ENCODE measurements around the gene PRKCA.

The PRKCA gene

DNA sequence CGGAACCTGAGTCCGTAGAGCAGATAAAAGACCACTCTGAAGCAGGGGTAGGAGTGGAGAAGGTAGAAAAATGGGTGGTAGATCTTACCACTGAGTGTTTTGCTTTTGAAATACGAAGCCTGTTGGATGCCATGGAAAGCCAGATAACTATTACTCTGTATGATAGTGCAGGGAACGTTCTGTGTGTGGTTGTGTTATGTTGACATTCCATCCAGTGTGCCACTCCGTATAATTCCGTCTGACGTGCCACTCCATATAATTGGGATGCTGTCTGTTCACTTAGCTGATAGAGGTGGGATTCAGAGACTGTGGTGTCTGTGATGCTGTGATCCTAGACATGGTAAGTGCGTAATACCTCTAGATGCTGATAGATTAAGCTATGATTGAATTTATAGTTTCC is 269.3 kb downstream of the PRKCA start:
- H3K4me3 ChIP-seq (ENCODE audit: low read length) = no peak overlapping the region
- H3K4me1 ChIP-seq (ENCODE audit: control insufficient read depth, insufficient read depth, low read length) = no peaks in the 10 kb centered on the region; the same call in 1 of the 2 replicates
- no peaks in the 10 kb centered on the region for H3K27me3 ChIP-seq (ENCODE audit: control insufficient read depth, insufficient read depth, low read length)
- no CpG with 5 or more reads among the region's 8 CpGs for WGBS (ENCODE audit: insufficient coverage, insufficient read length)
- no peaks in the 10 kb centered on the region for H3K36me3 ChIP-seq (ENCODE audit: control insufficient read depth, insufficient read depth, low read length)
- no peak for DNase-seq (ENCODE audit: low read depth, low spot score)
- H3K27ac ChIP-seq (ENCODE audit: low read length) = no peak overlapping the region
- H3K9me3 ChIP-seq (ENCODE audit: control insufficient read depth, insufficient read depth, low read length) = no peaks in the 10 kb centered on the region

DNA sequence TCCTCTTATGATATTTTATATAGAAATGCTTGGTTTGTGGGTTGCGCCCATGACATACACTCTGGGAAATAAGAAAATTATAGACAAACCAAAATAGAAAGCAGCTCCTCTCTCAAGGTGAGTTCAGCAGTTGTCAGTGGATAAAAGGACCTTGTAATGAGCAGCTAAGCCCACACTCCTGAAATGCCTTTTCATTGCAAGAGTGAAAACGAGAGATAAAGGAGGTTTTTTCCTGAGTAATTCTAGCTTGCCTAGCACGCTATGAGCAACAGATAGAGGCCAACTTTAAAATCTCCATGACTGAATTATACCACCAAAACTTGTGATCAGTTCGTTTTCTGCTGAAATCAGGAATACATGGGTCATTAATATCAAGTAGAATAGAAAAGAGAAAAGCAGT is 270.7 kb downstream of the PRKCA start:
- no peak for DNase-seq (ENCODE audit: low read depth, low spot score)
- H3K27ac ChIP-seq (ENCODE audit: low read length) = no peak overlapping the region
- H3K9me3 ChIP-seq (ENCODE audit: control insufficient read depth, insufficient read depth, low read length) = no peaks in the 10 kb centered on the region
- H3K4me3 ChIP-seq (ENCODE audit: low read length) = no peak overlapping the region
- no peaks in the 10 kb centered on the region for H3K27me3 ChIP-seq (ENCODE audit: control insufficient read depth, insufficient read depth, low read length)
- no peaks in the 10 kb centered on the region for H3K36me3 ChIP-seq (ENCODE audit: control insufficient read depth, insufficient read depth, low read length)
- H3K4me1 ChIP-seq (ENCODE audit: control insufficient read depth, insufficient read depth, low read length) = peaks cover 2% of the 10 kb centered on the region; the same call in 1 of the 2 replicates
- WGBS (ENCODE audit: insufficient coverage, insufficient read length) = no CpG with 5 or more reads among the region's 4 CpGs

DNA sequence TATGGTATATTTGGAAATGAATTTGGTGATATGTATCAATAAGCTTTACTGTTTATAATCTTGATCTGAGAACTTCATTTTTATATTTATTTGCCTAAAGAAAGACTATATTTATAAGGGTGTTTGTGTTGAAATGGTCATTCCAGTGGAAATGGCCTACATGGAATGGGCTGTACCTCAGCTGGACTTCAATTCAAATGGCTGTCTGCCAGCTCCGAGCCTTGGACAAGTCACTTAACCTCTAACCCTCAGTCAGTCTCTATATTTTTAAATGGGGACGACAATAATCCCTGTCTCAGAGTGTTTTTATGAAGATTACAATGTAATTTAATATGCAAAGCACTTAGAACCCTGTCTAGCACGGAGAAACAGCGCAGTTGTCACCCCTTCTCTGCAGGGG is 271.7 kb downstream of the PRKCA start:
- Histone ChIP-seq H3K4me3 (ENCODE audit: low read length) (no peak overlapping the region), H3K9me3 (ENCODE audit: control insufficient read depth, insufficient read depth, low read length) (no peaks in the 10 kb centered on the region), H3K36me3 (ENCODE audit: control insufficient read depth, insufficient read depth, low read length) (no peaks in the 10 kb centered on the region), H3K4me1 (ENCODE audit: control insufficient read depth, insufficient read depth, low read length) (0 out of 2 replicates have a peak, but pooled peaks cover 2% of the 10 kb centered on the region), H3K27ac (ENCODE audit: low read length) (no peak overlapping the region), H3K27me3 (ENCODE audit: control insufficient read depth, insufficient read depth, low read length) (no peaks in the 10 kb centered on the region)
- WGBS (ENCODE audit: insufficient coverage, insufficient read length) = no CpG with 5 or more reads among the region's 4 CpGs
- no peak for DNase-seq (ENCODE audit: low read depth, low spot score)

DNA sequence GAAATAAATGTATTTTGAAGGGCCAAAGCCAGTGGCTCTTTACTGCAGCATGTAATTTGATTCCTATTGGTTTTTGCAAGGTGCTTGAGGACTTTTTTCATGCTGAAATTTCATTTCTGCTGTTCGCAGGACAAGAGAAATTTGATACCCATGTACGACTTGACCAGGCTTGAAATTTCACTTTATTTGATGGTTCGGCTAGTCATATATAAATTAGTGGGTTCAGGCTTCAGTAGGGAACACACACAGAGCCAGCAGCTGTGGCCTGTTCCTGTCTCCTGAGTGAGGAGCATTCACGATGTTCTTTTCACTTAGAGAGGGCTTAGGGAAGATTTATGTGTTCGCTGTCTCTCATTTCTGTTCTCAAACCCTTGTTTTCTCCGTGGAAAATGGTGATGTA is 274.1 kb downstream of the PRKCA start:
- Histone ChIP-seq H3K27ac (ENCODE audit: low read length) (no peak overlapping the region), H3K9me3 (ENCODE audit: control insufficient read depth, insufficient read depth, low read length) (no peaks in the 10 kb centered on the region), H3K4me1 (ENCODE audit: control insufficient read depth, insufficient read depth, low read length) (0 out of 2 replicates have a peak, but pooled peaks cover 2% of the 10 kb centered on the region), H3K4me3 (ENCODE audit: low read length) (no peak overlapping the region), H3K36me3 (ENCODE audit: control insufficient read depth, insufficient read depth, low read length) (no peaks in the 10 kb centered on the region), H3K27me3 (ENCODE audit: control insufficient read depth, insufficient read depth, low read length) (no peaks in the 10 kb centered on the region)
- no CpG with 5 or more reads among the region's 6 CpGs for WGBS (ENCODE audit: insufficient coverage, insufficient read length)
- DNase-seq (ENCODE audit: low read depth, low spot score) = no peak

DNA sequence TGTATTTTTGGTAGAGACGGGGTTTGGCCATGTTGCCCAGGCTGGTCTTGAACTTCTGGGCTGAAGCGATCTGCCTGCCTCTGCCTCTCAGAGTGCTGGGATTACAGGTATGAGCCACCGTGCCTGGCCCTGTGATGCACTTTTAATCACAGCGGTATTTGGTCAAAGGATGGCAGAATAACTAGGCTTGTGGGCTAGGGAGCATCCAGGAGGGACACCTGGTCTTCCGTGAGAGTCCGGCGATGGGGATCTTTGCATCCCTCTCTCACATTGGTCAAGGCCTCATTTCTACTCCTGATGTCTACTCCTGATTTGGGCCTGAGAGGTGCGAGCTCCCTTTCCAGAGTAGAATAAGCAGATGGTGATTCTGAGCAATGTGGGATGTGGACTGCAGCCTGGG is 274.6 kb downstream of the PRKCA start:
- H3K4me3 ChIP-seq (ENCODE audit: low read length) = no peak overlapping the region
- no peak for DNase-seq (ENCODE audit: low read depth, low spot score)
- no CpG with 5 or more reads among the region's 8 CpGs for WGBS (ENCODE audit: insufficient coverage, insufficient read length)
- 0 out of 2 replicates have a peak, but pooled peaks cover 2% of the 10 kb centered on the region for H3K4me1 ChIP-seq (ENCODE audit: control insufficient read depth, insufficient read depth, low read length)
- H3K36me3 ChIP-seq (ENCODE audit: control insufficient read depth, insufficient read depth, low read length) = no peaks in the 10 kb centered on the region
- no peaks in the 10 kb centered on the region for H3K9me3 ChIP-seq (ENCODE audit: control insufficient read depth, insufficient read depth, low read length)
- H3K27ac ChIP-seq (ENCODE audit: low read length) = no peak overlapping the region
- no peaks in the 10 kb centered on the region for H3K27me3 ChIP-seq (ENCODE audit: control insufficient read depth, insufficient read depth, low read length)

DNA sequence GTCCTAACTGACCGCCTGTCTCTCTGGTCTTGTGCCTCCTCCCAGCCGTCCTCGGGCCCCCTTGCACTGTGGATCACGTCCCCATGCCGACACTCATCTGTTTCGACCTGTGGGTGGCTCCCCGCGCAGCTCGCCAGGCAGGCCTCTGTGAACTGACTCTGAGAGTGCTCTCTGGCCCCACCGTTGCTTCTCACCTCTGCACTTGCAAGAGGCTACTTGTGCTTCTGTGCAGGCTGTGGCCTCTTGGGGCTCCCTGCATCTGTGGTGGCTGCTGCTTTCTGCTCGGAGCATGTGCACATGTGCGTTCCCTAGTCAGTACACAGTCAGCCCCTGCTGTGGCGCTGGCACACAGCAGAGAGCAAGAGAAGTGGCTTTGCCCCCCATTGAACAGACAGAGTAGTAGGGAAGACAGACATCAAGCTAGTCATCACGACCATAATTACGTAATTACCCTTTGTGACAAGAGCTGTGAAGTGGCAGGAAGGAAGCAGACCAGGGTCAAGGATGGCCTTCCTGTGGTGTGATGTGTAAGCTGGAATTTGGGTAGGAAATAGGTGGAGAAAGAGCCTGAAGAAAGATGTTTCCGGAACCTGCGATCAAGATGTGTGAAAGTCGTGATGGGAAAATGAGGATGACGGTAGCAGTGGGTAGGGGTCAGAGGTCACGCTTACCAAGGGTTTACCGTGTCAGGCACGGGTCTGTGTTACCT is 276.5 kb downstream of the PRKCA start:
- Histone ChIP-seq H3K9me3 (ENCODE audit: control insufficient read depth, insufficient read depth, low read length) (no peaks in the 10 kb centered on the region), H3K27ac (ENCODE audit: low read length) (no peak overlapping the region), H3K4me3 (ENCODE audit: low read length) (no peak overlapping the region), H3K36me3 (ENCODE audit: control insufficient read depth, insufficient read depth, low read length) (no peaks in the 10 kb centered on the region), H3K27me3 (ENCODE audit: control insufficient read depth, insufficient read depth, low read length) (no peaks in the 10 kb centered on the region), H3K4me1 (ENCODE audit: control insufficient read depth, insufficient read depth, low read length) (0 out of 2 replicates have a peak, but pooled peaks cover 2% of the 10 kb centered on the region)
- no peak for DNase-seq (ENCODE audit: low read depth, low spot score)
- no CpG with 5 or more reads among the region's 22 CpGs for WGBS (ENCODE audit: insufficient coverage, insufficient read length)

DNA sequence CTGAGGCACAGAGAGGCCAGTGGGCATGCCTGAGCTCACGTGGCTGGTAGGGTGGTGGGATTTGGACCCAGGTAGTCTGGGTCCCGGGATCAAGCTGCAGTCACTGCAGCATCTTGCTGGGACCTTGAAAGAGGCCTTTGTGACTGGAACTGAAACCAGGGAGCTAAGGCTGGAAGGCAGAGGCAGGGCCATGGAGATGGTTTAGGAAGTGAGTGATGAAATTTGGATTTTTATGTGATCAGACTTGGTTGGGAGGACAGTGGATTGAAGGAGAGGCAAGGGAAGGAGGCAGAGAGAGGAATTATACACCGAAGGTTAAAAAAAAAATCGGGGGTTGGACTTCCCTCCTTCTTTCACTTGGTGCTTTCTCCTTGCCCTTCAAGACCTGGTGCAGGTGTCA is 277.1 kb downstream of the PRKCA start:
- no peak for DNase-seq (ENCODE audit: low read depth, low spot score)
- Histone ChIP-seq H3K27me3 (ENCODE audit: control insufficient read depth, insufficient read depth, low read length) (no peaks in the 10 kb centered on the region), H3K4me1 (ENCODE audit: control insufficient read depth, insufficient read depth, low read length) (0 out of 2 replicates have a peak, but pooled peaks cover 2% of the 10 kb centered on the region), H3K36me3 (ENCODE audit: control insufficient read depth, insufficient read depth, low read length) (no peaks in the 10 kb centered on the region), H3K27ac (ENCODE audit: low read length) (no peak overlapping the region), H3K4me3 (ENCODE audit: low read length) (no peak overlapping the region), H3K9me3 (ENCODE audit: control insufficient read depth, insufficient read depth, low read length) (no peaks in the 10 kb centered on the region)
- no CpG with 5 or more reads among the region's 4 CpGs for WGBS (ENCODE audit: insufficient coverage, insufficient read length)

DNA sequence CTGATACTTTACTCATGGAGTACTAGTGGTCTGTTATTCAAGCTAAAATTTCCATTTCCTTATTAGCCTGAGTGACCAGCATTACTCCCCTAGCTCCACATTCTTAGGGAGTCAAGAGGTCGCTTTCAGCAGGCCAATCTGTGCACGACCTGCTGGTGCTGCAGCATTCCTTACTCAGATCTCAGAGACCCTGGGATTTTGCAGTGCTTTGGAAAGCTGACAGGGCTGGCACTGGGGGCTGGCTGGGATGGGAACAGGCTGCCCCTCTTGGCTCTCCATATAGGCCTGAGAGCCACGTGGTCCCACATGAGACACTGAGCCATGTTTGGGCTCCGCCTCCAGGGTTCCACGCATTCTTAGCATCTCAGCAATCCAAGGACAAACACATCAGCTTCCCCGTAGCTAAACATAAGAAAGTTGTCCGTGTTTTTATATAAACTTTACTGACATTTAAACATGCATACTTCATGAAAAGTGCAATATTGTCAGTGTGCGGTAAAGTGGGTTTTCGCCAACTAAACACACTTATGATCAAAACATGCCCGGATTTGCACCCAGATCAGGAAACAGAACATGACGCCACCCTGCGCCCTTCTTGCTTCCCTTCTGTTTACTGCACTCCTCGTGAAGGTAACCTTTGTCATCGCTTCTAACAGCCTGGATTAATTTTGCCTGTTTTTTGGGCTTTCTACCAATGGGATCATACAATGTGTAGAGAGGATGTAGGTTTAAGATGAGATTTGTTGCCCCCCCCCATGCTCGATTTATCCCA is 278.0 kb downstream of the PRKCA start:
- Histone ChIP-seq H3K4me1 (ENCODE audit: control insufficient read depth, insufficient read depth, low read length) (0 out of 2 replicates have a peak, but pooled peaks cover 2% of the 10 kb centered on the region), H3K4me3 (ENCODE audit: low read length) (no peak overlapping the region), H3K9me3 (ENCODE audit: control insufficient read depth, insufficient read depth, low read length) (no peaks in the 10 kb centered on the region), H3K27me3 (ENCODE audit: control insufficient read depth, insufficient read depth, low read length) (no peaks in the 10 kb centered on the region), H3K27ac (ENCODE audit: low read length) (no peak overlapping the region), H3K36me3 (ENCODE audit: control insufficient read depth, insufficient read depth, low read length) (no peaks in the 10 kb centered on the region)
- no peak for DNase-seq (ENCODE audit: low read depth, low spot score)
- WGBS (ENCODE audit: insufficient coverage, insufficient read length) = no CpG with 5 or more reads among the region's 15 CpGs

DNA sequence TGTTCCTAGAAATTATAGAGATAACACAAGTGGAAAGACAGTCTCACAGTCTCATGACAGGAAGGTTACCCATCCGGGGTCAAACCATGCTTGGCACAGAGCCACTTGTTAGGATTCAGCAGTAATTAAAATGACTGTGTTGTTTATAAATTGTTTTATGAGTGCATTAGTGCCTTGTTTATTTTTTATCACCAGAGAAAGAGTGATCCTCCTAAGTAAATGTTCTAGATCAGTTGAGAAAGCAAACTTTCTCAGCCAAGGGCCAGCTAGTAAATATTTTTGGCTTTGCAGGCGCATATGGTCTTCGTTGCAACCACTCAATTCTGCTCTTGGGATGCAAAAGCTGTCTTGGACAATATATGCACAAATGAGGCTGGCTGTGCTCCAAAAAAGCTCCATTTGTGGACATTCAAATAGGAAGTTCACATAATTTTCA is 278.6 kb downstream of the PRKCA start:
- no peaks in the 10 kb centered on the region for H3K27me3 ChIP-seq (ENCODE audit: control insufficient read depth, insufficient read depth, low read length)
- H3K4me1 ChIP-seq (ENCODE audit: control insufficient read depth, insufficient read depth, low read length) = 0 out of 2 replicates have a peak, but pooled peaks cover 2% of the 10 kb centered on the region
- H3K36me3 ChIP-seq (ENCODE audit: control insufficient read depth, insufficient read depth, low read length) = no peaks in the 10 kb centered on the region
- H3K27ac ChIP-seq (ENCODE audit: low read length) = no peak overlapping the region
- no peak for DNase-seq (ENCODE audit: low read depth, low spot score)
- H3K9me3 ChIP-seq (ENCODE audit: control insufficient read depth, insufficient read depth, low read length) = no peaks in the 10 kb centered on the region
- no CpG with 5 or more reads among the region's 3 CpGs for WGBS (ENCODE audit: insufficient coverage, insufficient read length)
- H3K4me3 ChIP-seq (ENCODE audit: low read length) = no peak overlapping the region

DNA sequence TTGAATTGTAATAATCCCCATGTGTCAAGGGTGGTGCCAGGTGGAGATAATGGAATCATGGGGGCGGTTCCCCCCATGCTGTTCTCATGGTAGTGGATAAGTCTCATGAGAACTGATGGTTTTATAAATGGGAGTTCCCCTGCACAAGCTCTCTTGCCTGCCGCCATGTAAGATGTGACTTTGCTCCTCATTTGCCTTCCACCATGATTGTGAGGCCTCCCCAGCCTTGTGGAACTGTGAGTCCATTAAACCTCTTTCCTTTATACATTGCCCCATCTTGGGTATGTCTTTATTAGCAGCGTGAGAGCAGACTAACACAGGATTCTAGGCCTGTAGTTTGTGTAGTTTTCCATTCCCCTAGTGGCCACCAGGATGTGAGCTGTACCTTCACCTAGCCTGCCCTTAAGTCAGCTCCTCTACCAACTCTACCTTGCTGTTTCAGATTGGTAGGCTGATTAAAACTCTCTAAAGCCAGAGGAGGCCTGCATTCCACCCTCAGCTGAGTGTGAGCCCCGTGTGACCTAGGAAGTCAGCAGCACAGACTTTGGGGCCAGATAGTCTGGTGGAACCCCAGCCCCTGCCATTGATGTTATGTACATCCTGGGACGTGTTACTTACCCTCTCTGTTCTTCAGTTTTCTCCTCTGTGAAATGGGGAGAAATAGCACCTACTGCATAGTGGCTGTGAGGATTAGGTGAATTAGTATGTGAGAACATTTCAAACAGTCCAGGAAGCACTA is 280.1 kb downstream of the PRKCA start:
- Histone ChIP-seq H3K4me1 (ENCODE audit: control insufficient read depth, insufficient read depth, low read length) (0 out of 2 replicates have a peak, but pooled peaks cover 2% of the 10 kb centered on the region), H3K27ac (ENCODE audit: low read length) (no peak overlapping the region), H3K36me3 (ENCODE audit: control insufficient read depth, insufficient read depth, low read length) (no peaks in the 10 kb centered on the region; the same call in 1 of the 2 replicates), H3K9me3 (ENCODE audit: control insufficient read depth, insufficient read depth, low read length) (no peaks in the 10 kb centered on the region), H3K4me3 (ENCODE audit: low read length) (no peak overlapping the region), H3K27me3 (ENCODE audit: control insufficient read depth, insufficient read depth, low read length) (no peaks in the 10 kb centered on the region)
- no peak for DNase-seq (ENCODE audit: low read depth, low spot score)
- no CpG with 5 or more reads among the region's 5 CpGs for WGBS (ENCODE audit: insufficient coverage, insufficient read length)

All from iPS DF 6.9 (cell line).